ENCODE measurements around the gene TACC3. TPM values are rescaled to one million over a fixed set of nuclear protein-coding genes. Genes with fewer than 3 reads are reported as not detected.

Gene TACC3
- total RNA-seq, 4 donors from 2014 or later, result 14.9 to 41.3 (median 19.6) TPM

DNA sequence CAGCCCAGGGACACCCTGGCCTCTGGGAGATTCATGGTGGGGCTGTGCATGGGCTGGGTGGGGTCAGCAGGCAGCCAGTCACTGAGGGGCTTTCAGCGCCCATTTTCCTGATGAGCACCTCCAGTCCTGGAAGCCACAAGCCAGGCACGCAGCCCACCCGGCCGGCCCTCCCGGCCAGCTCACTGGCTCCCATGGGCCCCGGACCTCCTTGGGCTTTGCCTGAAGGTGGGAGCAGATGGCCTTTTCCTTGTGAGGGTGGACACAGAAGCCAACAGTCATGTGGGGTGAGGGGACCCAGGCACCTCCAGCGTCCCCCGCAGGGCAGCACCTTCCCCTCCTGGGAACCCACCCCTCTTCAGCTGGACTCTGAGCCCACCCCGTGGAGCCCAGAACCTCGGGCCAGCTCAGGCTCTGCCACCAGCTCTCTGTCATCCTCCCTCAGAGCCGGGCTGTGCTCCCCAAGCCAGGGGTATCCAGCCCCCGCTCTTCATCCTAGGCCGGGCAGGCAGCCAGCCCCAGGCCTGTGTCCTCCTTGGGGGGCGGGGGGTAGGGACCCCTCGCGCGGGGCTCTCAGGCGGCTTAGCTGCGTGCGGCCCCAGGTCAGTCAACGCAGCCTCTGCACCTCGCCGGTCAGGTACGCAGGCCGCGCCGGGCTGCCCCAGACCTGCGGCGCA, 71.0 kb downstream of the TACC3 start:
- peaks cover 0 to 15% (median 0%) of the 10 kb centered on the region in 3 donors for H3K36me3 ChIP-seq
- DNase-seq, result no peak
- H3K27ac ChIP-seq, result peak overlapping the region in 2 of 4 donors; percentile 63 to 90
- TF ChIP-seq, protein P1, sequence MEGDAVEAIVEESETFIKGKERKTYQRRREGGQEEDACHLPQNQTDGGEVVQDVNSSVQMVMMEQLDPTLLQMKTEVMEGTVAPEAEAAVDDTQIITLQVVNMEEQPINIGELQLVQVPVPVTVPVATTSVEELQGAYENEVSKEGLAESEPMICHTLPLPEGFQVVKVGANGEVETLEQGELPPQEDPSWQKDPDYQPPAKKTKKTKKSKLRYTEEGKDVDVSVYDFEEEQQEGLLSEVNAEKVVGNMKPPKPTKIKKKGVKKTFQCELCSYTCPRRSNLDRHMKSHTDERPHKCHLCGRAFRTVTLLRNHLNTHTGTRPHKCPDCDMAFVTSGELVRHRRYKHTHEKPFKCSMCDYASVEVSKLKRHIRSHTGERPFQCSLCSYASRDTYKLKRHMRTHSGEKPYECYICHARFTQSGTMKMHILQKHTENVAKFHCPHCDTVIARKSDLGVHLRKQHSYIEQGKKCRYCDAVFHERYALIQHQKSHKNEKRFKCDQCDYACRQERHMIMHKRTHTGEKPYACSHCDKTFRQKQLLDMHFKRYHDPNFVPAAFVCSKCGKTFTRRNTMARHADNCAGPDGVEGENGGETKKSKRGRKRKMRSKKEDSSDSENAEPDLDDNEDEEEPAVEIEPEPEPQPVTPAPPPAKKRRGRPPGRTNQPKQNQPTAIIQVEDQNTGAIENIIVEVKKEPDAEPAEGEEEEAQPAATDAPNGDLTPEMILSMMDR (IDR thresholded peaks at IDR 0.05), result no peak
- TF ChIP-seq POLR2A (IDR thresholded peaks at IDR 0.05), result no peak
- 75% methylated on average over 5 of the region's 29 CpGs; no CpG with 5 or more reads in 1 of the 2 donors for WGBS, 2 donors
- H3K4me1 ChIP-seq, result peaks cover 44 to 79% (median 48%) of the 10 kb centered on the region in 3 donors
- no peaks in the 10 kb centered on the region for H3K9me3 ChIP-seq
- peak overlapping the region in 2 of 4 donors; percentile 80 to 84 for H3K4me3 ChIP-seq
- intact Hi-C loops (cut with DNase I), result no loop called here
- H3K27me3 ChIP-seq, result peaks cover 0 to 36% (median 0%) of the 10 kb centered on the region in 4 donors

DNA sequence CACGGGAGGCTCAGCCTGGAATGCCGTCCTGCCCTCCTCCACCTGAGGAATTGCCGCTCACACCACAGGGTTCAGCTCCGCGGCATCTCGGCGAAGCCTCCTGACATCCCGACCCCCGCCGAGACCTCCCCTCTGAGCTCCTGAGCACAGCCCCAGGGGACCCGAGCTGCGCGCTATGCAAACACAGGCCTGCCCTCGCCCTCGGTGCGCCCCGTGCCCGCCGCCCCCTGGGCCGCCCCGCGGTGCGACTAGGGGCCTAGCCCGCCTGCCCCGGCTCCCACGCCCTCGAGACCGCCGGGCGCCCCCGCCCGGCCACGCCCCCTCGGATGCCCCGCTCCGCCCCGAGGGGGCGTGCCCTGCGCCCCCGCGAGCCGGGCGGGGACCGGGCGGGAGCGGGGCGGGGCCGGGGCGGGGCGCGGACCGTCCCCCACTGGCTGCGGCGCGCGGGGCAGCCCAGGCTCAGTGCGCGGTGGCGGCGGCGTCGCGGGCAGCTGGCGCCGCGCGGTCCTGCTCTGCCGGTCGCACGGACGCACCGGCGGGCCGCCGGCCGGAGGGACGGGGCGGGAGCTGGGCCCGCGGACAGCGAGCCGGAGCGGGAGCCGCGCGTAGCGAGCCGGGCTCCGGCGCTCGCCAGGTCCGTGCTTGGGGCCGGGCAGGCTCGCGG, 71.6 kb downstream of the TACC3 start, which contains the start of gene FGFR3:
FGFR3 (plus strand) TSS at position 462 of the 664 bp plus-strand sequence. CDS start 642 bp downstream, outside the sequence.
- Histone ChIP-seq H3K27ac (peak within 1 kb of the TSS; percentile 55 to 90 (median 84)), H3K4me1 (peaks cover 41 to 79% (median 44%) of the 10 kb centered on the region in 3 donors)

DNA sequence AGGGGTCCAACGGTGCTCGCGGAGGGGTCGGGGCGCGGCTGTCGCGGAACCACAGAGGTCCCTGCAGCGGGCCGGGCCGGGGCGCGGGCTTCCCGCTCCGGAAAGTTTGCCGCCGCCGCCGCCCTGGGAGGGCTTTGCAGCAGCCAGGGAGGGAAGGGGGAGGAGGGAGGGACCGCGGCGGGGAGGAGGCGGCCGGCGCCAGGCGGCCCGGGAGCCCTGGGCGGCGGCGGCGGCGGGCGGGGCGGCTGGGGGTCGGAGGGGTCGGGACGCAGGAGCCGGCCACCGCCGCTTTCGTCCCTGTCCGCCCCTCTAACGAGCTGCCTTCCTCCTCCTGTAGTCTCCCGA, 72.1 kb downstream of the TACC3 start:
- peaks cover 0 to 27% (median 0%) of the 10 kb centered on the region in 3 donors for H3K36me3 ChIP-seq
- no peak for DNase-seq
- H3K27ac ChIP-seq, result peak overlapping the region; percentile 55 to 90 (median 84)
- peaks cover 0 to 47% (median 0%) of the 10 kb centered on the region in 4 donors for H3K27me3 ChIP-seq
- H3K9me3 ChIP-seq, result no peaks in the 10 kb centered on the region
- intact Hi-C loops (cut with DNase I), result no loop called here
- H3K4me1 ChIP-seq, result peaks cover 36 to 79% (median 41%) of the 10 kb centered on the region in 3 donors
- WGBS, 2 donors, result no CpG with 5 or more reads among the region's 44 CpGs
- TF ChIP-seq, protein P1 (IDR thresholded peaks at IDR 0.05), result no peak
- H3K4me3 ChIP-seq, result peak overlapping the region; percentile 71 to 86 (median 82)

More for the DNA sequence above, 71.6 kb downstream of the TACC3 start, which contains the start of gene FGFR3:
- TF ChIP-seq POLR2A (IDR thresholded peaks at IDR 0.05), result peak in 2 of 4 donors; percentile 50 to 79
- TF ChIP-seq, protein P1 (IDR thresholded peaks at IDR 0.05), result no peak
- peaks cover 0 to 22% (median 0%) of the 10 kb centered on the region in 3 donors for H3K36me3 ChIP-seq
- peak within 1 kb of the TSS; percentile 71 to 86 (median 82) for H3K4me3 ChIP-seq
- peaks cover 0 to 42% (median 0%) of the 10 kb centered on the region in 4 donors for H3K27me3 ChIP-seq
- no peaks in the 10 kb centered on the region for H3K9me3 ChIP-seq
- no CpG with 5 or more reads among the region's 95 CpGs for WGBS, 2 donors
- no peak for DNase-seq
- intact Hi-C loops (cut with DNase I), result no loop called here

DNA sequence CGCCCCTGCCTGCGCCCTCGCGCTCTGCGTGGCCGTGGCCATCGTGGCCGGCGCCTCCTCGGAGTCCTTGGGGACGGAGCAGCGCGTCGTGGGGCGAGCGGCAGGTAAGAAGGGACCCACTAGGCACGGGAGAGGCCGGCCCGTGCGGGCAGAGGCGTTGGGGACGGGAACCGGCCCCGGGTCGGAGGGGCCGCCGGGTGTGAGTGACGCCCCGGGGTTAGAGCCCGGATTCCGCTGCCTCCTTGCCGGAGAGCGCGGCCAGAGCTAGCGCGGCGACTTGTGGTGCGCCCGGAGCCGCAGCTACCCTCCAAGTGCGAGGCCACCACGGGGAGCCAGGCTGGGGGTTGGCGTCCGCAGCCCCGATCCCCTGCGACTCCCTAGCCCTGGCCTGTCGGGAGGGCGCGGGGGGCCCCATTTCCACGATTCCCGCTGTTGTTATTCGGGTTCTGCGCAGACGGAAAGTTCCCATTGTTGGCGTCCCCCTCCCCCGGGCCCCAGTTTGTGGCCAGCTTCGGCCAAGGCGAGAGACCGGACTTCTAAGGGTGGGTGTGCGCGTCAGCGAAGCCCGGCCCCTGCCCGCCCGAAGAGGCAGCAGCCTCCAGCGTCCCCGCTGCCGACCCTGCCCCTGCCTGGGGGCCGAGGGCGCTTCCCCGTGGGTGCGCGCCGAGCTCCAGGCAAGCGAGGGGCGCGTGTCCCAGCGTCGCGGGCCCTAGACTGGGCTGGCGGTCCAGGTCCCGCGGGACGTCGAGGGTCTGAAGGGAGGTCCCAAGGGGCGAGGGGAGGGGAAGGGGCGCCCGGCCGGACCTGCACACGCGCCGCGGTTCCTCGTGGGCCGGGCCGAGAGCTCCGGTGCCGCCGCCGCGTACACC, 72.9 kb downstream of the TACC3 start:
- Histone ChIP-seq H3K27me3 (peaks cover 0 to 54% (median 0%) of the 10 kb centered on the region in 4 donors), H3K4me3 (peak overlapping the region; percentile 71 to 86 (median 82)), H3K9me3 (no peaks in the 10 kb centered on the region), H3K36me3 (peaks cover 0 to 34% (median 0%) of the 10 kb centered on the region in 3 donors), H3K4me1 (peaks cover 31 to 79% (median 38%) of the 10 kb centered on the region in 3 donors), H3K27ac (peak overlapping the region; percentile 55 to 90 (median 84))
- intact Hi-C loops (cut with DNase I), result no loop called here
- DNase-seq, result no peak
- no peak for TF ChIP-seq POLR2A (IDR thresholded peaks at IDR 0.05)
- TF ChIP-seq, protein P1 (IDR thresholded peaks at IDR 0.05), result no peak
- WGBS, 2 donors, result no CpG with 5 or more reads among the region's 101 CpGs

Small RNAs within 50 kb of the gene (small RNA-seq; reads per million reads assigned to genes)
- 0 reads per million in 4 donors for gene RF00019

Other genes with a start within 250 kb of the TACC3 start
- gene FAM53A, start 37.2 kb upstream of the TACC3 start, total RNA-seq, result 1 to 10 TPM in 1 of 4 donors, under 1 TPM in 3; 0.22 to 2.5 (median 0.47) TPM
- gene SLBP, start 9.2 kb upstream of the TACC3 start, total RNA-seq, result 10 to 100 TPM; 32.4 to 60.1 (median 48.6) TPM
- gene TMEM129, start 198 bp upstream of the TACC3 start, total RNA-seq, result 10 to 100 TPM; 30.4 to 47.5 (median 38.3) TPM
- gene FGFR3, start 71.8 kb downstream of the TACC3 start, total RNA-seq, result 100 to 1,000 TPM; 175 to 307 (median 223) TPM
- gene LETM1, start 134.6 kb downstream of the TACC3 start, total RNA-seq, result 10 to 100 TPM; 40.6 to 85.6 (median 72.8) TPM
- gene NSD2, start 149.9 kb downstream of the TACC3 start, total RNA-seq, result 10 to 100 TPM; 31.9 to 36.4 (median 34.5) TPM

All from esophagus squamous epithelium (tissue), 5 donors.